C1 segment of cervical spinal cord (tissue), 14 donors: ENCODE results near the gene LY86.
A peak's percentile ranks its signal among the peaks of the same experiment; 100 is the strongest.

Experiments used
- DNase-seq, 14 donors: peaks; one replicate each; lab custom pipeline; 2025; lab: John Stamatoyannopoulos, UW

LY86 gene

GRCh38 chr6:6570929-6571671, 17.4 kb upstream of the LY86 start:
- DNase-seq, result no peak

DNA sequence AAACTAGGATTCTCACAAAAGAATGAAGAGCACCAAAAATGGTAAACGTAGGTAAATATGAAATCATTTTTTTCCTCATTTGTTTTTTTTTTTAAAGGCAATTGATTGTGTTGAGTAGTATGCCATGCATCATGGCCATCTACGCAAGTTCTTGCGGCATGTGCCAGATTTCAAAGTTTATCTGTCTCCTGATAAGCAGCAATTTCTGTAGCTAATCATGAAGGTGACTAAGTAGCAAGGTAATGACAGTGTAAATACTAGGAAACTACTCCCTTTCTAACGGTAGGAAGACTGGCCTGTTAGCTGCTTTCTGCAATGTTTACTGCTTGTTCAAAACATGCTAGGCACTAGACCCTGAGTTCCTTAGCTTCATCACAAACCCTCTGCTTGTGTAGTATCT, 13.4 kb upstream of the LY86 start:
- no peak for DNase-seq

GRCh38 chr6:6577735-6578134, 10.8 kb upstream of the LY86 start:
- DNase-seq, result no peak

GRCh38 chr6:6579281-6579680, 9.2 kb upstream of the LY86 start:
- DNase-seq, result no peak

GRCh38 chr6:6580225-6580856, 8.2 kb upstream of the LY86 start:
- DNase-seq, result no peak

- no peak for DNase-seq
These were observed 7.5 kb upstream of the LY86 start for GRCh38 chr6:6581054-6581453.

DNA sequence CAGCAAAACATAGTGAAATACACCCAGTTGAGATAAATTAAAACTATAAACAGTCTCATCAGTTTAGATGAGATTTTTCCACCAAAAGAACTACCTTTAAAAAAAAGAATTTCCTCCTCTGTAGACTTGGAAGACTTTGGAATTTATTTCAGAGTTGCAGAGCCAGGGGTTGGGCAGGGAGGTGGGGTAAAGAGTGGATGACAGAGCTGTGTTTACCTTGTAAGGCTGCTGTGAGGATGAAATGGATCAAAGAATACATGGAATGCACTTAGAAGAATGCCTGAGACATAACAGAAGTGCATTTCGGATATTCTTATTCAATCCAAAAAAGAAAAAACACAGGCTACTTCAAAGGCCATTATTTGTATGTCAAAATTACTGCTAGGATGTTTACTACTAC, 6.4 kb upstream of the LY86 start:
- no peak for DNase-seq

GRCh38 chr6:6583836-6584235, 4.7 kb upstream of the LY86 start:
- no peak for DNase-seq

DNA sequence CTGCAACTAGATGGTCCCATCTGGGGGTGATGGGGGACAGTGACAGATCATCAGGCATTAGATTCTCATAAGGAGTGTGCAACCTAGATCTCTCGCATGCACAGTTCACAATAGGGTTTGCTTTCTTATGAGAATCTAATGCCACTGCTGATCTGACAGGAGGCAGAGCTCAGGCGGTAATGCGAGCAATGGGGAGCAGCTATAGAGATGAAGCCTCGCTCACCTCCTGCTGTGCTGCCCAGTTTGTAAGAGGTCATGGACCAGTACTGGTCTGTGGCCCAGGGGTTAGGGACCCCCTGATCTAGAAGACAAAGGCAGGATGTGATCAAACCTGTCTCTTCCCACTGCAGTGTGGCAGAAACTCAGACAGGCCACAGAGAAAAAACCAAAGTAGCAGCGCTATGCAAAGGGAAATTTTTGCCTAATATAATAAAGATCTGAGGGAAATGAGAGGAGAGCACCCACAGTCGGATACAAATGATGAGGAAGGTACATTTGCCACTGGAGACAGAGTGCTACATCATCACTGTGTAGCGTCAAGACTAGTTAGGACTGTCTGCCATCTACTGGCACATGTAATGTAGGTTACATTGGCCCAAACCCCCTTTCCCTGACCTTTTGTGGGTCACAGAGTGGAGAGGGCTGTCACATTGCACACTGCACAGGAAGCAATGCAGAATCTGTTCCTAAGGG, 4.1 kb upstream of the LY86 start:
- no peak for DNase-seq

DNA sequence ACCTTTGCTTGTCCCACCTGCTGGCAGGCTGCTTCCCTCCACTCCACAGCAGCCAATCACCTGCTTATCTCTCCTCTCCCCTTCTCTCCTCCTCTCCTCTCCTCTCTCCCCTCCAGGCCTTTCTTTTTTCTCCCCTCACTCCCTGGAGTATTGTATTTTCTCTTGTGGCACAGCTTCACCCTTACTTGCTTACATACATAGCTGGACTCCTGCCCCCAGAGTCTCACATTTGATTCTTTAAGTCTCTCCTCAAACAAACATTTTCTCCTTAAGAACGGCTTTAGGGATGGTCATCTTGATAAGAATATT, 3.6 kb upstream of the LY86 start:
- no peak for DNase-seq

DNA sequence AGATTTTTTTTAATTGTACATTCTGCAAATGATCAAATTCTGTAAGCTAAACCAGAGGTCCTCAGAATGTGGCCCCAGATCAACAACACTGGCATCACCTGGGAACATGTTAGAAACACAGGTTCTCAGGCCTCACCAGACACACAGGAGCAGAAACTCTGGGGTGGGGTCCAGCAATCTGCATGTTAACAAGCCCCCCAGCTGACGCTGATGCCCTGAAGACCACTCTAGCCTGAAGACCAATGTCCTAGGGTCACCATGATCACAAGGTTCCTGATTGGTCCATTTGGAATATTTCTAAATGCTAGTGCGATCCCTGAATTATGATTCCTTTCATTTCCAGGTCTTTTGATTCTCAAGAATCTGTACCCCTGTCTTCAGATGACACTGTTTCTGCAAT, 2.4 kb upstream of the LY86 start:
- no peak for DNase-seq

GRCh38 chr6:6586671-6587526, 1.6 kb upstream of the LY86 start:
- DNase-seq, result no peak

GRCh38 chr6:6587696-6588063, 840 bp upstream of the LY86 start:
- DNase-seq, result no peak

DNA sequence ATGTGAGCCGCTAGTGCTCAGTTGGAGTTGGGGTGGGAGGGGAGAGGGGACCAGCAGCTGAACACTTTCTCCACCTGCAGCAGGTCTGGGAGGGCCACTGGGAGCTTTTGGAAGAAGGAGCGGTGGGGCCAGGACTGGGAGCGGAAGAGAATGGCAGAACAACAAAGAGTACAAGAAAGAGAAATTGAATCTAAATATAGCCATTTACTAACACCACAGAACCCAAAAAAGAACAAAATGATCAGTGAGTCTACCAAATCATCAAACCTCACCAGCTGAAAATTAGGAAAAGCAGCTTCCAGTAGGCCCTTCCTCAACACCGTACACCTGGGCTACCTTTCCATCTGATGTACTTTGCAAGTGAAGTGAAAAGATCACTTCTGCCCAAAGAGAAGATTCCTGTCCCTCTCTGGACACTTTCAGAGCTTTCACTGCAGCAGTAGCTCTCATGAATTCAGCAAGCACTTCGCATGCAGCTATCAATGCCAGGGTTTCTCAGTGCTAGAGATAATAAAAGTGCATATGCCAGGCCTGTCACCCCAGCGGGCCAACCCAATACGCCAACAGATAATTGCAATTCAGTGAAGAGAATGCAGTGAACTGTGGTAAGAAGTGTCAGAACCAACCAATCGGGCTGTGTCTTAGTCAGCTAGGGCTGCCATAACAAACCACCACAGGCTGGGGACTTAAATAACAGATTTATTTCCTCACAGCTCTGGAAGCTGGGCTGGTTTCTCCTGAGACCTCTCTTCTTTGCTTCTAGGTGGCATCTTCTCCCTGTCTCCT, 597 bp downstream of the LY86 start:
- DNase-seq, result no peak

DNA sequence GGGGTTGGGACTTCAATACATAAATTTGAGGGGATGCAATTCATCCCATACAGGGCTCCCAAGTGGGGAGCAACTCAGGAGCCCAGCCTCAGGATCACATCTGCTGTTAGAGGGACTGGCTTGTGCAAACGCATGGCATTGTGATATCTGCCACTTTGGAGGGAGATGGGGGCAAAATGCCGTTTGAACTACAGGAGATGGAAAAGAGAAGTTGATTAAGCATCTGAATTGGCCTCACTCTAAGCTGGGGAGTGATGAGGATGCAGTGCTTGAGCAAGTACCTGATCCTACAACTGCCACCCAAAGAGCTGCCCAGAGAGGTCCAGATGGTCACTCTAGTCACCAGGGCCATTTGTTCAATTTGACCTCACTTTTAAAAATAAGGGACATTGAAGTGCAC, 2.0 kb downstream of the LY86 start:
- DNase-seq, result no peak

GRCh38 chr6:6591778-6592465, 3.4 kb downstream of the LY86 start:
- peak in 3 of 14 donors; percentile 25 to 50 (median 46) for DNase-seq

GRCh38 chr6:6592826-6593475, 4.4 kb downstream of the LY86 start:
- DNase-seq, result no peak

GRCh38 chr6:6593867-6594468, 5.4 kb downstream of the LY86 start:
- no peak for DNase-seq

DNA sequence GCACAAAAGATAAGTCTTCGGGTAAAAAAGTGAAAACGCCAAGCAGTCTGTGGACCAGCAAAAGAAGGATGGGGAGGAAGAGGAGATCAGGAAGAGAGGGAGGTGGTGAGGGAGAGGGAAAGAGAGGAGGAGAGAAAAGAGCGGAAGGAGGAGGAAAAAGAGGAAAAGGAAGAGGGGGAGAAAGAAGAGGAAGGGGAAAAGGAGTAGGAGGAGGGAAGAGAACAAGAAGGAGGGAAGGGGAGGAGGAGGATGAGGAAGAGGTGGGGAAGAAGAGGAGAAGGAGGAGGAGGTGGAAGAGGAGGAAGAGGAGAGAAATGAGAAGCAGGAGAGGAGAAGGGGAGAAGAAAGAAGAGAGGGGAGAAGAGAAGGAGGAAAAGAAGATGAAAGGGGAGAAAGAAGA, 6.5 kb downstream of the LY86 start:
- DNase-seq, result no peak

DNA sequence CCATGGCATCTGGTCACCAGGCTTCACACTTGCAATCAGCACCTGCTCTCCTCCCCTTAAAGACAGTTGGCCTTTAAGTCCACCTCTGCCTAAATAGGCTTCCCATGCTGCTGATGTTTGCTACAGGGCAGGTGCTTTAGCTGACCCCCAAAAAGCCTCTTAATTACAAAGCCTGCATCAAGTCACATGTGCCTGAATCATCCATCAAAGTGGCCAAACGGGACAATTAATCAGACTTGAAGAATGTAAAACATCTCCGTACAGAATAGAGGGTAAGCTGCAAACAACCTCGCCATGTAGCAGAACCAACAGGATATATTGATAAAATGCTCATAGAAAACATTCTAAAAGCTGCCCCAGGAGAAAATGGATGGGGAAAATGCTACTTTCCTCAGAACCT, 7.4 kb downstream of the LY86 start:
- no peak for DNase-seq
